ENCODE data around the gene EPS8L2. TPM values are rescaled to one million over a fixed set of nuclear protein-coding genes. Genes with fewer than 3 reads are reported as not detected.
A peak's percentile ranks its signal among the peaks of the same experiment; 100 is the strongest.

Gene EPS8L2
- total and polyA plus RNA-seq, 9 of the 15 experiments (the other 6 are each of a cell fraction or from before 2014, with no cell fraction given) = 0.75 to 17.0 (median 3.7) TPM

DNA sequence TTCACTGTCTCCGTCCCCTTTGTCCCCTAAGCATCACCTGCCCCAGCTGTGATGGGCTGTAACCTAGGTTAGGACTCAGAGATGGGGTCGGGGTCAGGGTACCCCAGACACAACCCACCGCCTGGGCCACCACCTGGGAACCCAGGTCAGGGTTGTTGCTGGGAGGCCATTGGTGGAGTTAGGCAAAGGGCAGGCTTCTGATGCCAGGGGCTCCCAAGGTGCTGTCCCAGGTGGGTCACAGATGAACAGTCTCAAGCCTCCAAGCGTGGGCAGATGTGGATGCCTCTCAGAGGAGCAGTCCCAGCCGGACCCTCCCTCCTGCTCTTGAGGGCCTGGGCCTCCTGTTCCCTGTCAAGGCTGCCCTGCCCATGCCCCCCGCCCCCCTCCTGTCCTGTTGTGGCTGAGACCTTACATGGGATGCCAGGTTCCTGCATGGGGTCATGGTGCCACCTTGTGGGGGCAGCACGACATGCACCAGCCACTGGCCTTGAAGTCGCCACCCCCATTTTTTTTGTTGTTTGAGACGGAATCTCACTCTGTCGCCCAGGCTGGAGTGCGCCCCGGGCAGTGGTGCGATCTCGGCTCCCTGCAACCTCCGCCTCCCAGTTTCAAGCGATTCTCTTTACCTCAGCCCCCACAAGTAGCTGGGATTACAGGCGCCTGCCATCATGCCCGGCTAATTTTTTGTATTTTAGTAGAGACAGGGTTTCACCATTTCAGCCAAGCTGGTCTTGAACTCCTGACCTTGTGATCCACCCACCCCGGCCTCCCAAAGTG is 59.2 kb downstream of the EPS8L2 start (continued):
- 0 out of 2 replicates have a peak, but pooled peaks have one; percentile 36 for TF ChIP-seq ZNF77 (CRISPR knock-in tag; IDR thresholded peaks at IDR 0.05)
- TF ChIP-seq, protein P1, sequence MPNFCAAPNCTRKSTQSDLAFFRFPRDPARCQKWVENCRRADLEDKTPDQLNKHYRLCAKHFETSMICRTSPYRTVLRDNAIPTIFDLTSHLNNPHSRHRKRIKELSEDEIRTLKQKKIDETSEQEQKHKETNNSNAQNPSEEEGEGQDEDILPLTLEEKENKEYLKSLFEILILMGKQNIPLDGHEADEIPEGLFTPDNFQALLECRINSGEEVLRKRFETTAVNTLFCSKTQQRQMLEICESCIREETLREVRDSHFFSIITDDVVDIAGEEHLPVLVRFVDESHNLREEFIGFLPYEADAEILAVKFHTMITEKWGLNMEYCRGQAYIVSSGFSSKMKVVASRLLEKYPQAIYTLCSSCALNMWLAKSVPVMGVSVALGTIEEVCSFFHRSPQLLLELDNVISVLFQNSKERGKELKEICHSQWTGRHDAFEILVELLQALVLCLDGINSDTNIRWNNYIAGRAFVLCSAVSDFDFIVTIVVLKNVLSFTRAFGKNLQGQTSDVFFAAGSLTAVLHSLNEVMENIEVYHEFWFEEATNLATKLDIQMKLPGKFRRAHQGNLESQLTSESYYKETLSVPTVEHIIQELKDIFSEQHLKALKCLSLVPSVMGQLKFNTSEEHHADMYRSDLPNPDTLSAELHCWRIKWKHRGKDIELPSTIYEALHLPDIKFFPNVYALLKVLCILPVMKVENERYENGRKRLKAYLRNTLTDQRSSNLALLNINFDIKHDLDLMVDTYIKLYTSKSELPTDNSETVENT (CRISPR knock-in tag; IDR thresholded peaks at IDR 0.05) = no peak
- TF ChIP-seq, protein P2, sequence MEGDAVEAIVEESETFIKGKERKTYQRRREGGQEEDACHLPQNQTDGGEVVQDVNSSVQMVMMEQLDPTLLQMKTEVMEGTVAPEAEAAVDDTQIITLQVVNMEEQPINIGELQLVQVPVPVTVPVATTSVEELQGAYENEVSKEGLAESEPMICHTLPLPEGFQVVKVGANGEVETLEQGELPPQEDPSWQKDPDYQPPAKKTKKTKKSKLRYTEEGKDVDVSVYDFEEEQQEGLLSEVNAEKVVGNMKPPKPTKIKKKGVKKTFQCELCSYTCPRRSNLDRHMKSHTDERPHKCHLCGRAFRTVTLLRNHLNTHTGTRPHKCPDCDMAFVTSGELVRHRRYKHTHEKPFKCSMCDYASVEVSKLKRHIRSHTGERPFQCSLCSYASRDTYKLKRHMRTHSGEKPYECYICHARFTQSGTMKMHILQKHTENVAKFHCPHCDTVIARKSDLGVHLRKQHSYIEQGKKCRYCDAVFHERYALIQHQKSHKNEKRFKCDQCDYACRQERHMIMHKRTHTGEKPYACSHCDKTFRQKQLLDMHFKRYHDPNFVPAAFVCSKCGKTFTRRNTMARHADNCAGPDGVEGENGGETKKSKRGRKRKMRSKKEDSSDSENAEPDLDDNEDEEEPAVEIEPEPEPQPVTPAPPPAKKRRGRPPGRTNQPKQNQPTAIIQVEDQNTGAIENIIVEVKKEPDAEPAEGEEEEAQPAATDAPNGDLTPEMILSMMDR (IDR thresholded peaks at IDR 0.05 in 2 of 3, conservative IDR thresholded peaks at IDR 0.05 in 1 of 3; ENCODE audit: insufficient read depth in 2 of 3, low read depth in 1 of 3, low read length in 3 of 3) = peak; percentile 54 to 62 (median 55)
- TF ChIP-seq, protein P3, sequence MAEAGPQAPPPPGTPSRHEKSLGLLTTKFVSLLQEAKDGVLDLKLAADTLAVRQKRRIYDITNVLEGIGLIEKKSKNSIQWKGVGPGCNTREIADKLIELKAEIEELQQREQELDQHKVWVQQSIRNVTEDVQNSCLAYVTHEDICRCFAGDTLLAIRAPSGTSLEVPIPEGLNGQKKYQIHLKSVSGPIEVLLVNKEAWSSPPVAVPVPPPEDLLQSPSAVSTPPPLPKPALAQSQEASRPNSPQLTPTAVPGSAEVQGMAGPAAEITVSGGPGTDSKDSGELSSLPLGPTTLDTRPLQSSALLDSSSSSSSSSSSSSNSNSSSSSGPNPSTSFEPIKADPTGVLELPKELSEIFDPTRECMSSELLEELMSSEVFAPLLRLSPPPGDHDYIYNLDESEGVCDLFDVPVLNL (CRISPR knock-in tag; IDR thresholded peaks at IDR 0.05; ENCODE audit: low read depth) = no peak
- no peak for TF ChIP-seq JUND (IDR thresholded peaks at IDR 0.05; ENCODE audit: borderline replicate concordance, low read depth, low read length)
- no peak for TF ChIP-seq JUND (tag; IDR thresholded peaks at IDR 0.05; ENCODE audit: borderline replicate concordance, low read depth, low read length)
- TF ChIP-seq FOXK2 (conservative IDR thresholded peaks at IDR 0.05 in 1 of 2, IDR thresholded peaks at IDR 0.05 in 1 of 2; ENCODE audit: low read depth in 2 of 2) = no peak
- TF ChIP-seq ZNF232 (CRISPR knock-in tag; IDR thresholded peaks at IDR 0.05) = no peak
- TF ChIP-seq, protein P4, sequence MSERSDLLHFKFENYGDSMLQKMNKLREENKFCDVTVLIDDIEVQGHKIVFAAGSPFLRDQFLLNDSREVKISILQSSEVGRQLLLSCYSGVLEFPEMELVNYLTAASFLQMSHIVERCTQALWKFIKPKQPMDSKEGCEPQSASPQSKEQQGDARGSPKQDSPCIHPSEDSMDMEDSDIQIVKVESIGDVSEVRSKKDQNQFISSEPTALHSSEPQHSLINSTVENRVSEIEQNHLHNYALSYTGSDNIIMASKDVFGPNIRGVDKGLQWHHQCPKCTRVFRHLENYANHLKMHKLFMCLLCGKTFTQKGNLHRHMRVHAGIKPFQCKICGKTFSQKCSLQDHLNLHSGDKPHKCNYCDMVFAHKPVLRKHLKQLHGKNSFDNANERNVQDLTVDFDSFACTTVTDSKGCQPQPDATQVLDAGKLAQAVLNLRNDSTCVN (CRISPR knock-in tag; IDR thresholded peaks at IDR 0.05) = peak; percentile 57
- TF ChIP-seq ZNF445 (CRISPR knock-in tag; IDR thresholded peaks at IDR 0.05; ENCODE audit: low read depth) = 0 out of 2 replicates have a peak, but pooled peaks have one; percentile 16
- TF ChIP-seq ZNF354B (CRISPR knock-in tag; IDR thresholded peaks at IDR 0.05) = no peak
- 0 out of 2 replicates have a peak, but pooled peaks have one; percentile 33 for TF ChIP-seq LCOR (CRISPR knock-in tag; IDR thresholded peaks at IDR 0.05)
- no peak for TF ChIP-seq ZNF41 (CRISPR knock-in tag; conservative IDR thresholded peaks at IDR 0.05)
- 0 out of 2 replicates have a peak, but pooled peaks have one; percentile 60 for TF ChIP-seq KLF10 (CRISPR knock-in tag; IDR thresholded peaks at IDR 0.05)
- TF ChIP-seq PHTF2 (CRISPR knock-in tag; IDR thresholded peaks at IDR 0.05) = no peak
- TF ChIP-seq SMARCA5 (IDR thresholded peaks at IDR 0.05) = no peak
- no peak for TF ChIP-seq ZNF24 (IDR thresholded peaks at IDR 0.05)
- no peak for TF ChIP-seq ETV1 (tag; conservative IDR thresholded peaks at IDR 0.05; ENCODE audit: low read depth)
- TF ChIP-seq EHMT2 (IDR thresholded peaks at IDR 0.05) = no peak
- TF ChIP-seq POLR2G (IDR thresholded peaks at IDR 0.05; ENCODE audit: low read depth, low read length) = peak; percentile 81
- TF ChIP-seq NCOR1 (IDR thresholded peaks at IDR 0.05) = peak; percentile 26; the same call in 1 of the 2 replicates
- TF ChIP-seq MYNN (IDR thresholded peaks at IDR 0.05) = peak; percentile 90
- TF ChIP-seq MYNN (CRISPR knock-in tag; IDR thresholded peaks at IDR 0.05) = no peak
